Measurements from ENCODE around the gene PLSCR3. TPM values are rescaled to one million over a fixed set of nuclear protein-coding genes. Genes with fewer than 3 reads are reported as not detected.

PLSCR3 gene
- total and polyA plus RNA-seq, 2 donors (not counting 1 experiment from before 2014, with no cell fraction given) = 25.4 to 39.1 TPM

DNA sequence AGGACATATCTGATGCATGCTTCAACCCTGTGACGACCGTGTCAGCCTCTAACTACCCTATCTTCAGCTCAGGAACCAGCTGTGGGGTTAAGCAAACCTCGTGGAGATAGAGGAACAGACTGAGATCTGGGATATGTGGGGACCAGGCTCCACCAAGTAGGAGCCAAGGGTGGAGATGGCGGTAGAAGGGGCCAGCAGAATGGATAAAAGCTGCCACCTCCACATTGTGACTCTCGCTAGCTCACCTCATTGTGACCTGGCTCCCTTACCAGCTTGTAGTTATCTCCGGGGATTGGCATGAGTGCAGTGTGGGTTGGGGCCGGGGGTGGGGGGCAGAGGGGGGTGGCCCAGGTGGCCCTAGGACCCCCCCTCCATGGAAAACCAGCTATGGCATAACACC lies 31.0 kb upstream of the PLSCR3 start, which contains the start of gene SPEM2:
SPEM2 (plus strand) TSS at position 301 of the 400 bp plus-strand sequence; CDS start at position 374, 73 bp downstream.
- no peak within 1 kb of the TSS for H3K4me2 ChIP-seq (ENCODE audit: extremely low read depth, insufficient read depth, low read length)
- H3K27ac ChIP-seq (ENCODE audit: insufficient read depth, low read length) = no peak within 1 kb of the TSS
- no peak within 1 kb of the TSS for H3K9ac ChIP-seq (ENCODE audit: insufficient read depth, low read length)
- no peak within 1 kb of the TSS for H3K4me3 ChIP-seq (replicated peaks in 1 of 4; ENCODE audit: control extremely low read depth in 1 of 4, insufficient read depth in 1 of 4, low read depth in 3 of 4, low read length in 4 of 4)
- TF ChIP-seq, protein P1, sequence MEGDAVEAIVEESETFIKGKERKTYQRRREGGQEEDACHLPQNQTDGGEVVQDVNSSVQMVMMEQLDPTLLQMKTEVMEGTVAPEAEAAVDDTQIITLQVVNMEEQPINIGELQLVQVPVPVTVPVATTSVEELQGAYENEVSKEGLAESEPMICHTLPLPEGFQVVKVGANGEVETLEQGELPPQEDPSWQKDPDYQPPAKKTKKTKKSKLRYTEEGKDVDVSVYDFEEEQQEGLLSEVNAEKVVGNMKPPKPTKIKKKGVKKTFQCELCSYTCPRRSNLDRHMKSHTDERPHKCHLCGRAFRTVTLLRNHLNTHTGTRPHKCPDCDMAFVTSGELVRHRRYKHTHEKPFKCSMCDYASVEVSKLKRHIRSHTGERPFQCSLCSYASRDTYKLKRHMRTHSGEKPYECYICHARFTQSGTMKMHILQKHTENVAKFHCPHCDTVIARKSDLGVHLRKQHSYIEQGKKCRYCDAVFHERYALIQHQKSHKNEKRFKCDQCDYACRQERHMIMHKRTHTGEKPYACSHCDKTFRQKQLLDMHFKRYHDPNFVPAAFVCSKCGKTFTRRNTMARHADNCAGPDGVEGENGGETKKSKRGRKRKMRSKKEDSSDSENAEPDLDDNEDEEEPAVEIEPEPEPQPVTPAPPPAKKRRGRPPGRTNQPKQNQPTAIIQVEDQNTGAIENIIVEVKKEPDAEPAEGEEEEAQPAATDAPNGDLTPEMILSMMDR (conservative IDR thresholded peaks at IDR 0.05 in 1 of 2, IDR thresholded peaks at IDR 0.05 in 1 of 2; ENCODE audit: low read depth in 1 of 2, low read length in 2 of 2) = no peak
- no peak for TF ChIP-seq EZH2 (IDR thresholded peaks at IDR 0.05; ENCODE audit: low read length, missing control alignments)
- DNase-seq (ENCODE audit: low read depth in 2 of 2) = no peak
- H4K20me1 ChIP-seq (ENCODE audit: control insufficient read depth, extremely low read depth, insufficient read depth, low read length) = no peaks in the 10 kb centered on the region
- H3K36me3 ChIP-seq (ENCODE audit: control insufficient read depth, insufficient read depth, low read length) = no peaks in the 10 kb centered on the region
- H3K9me3 ChIP-seq (ENCODE audit: control insufficient read depth, insufficient read depth, low read depth, low read length) = no peaks in the 10 kb centered on the region
- H3K79me2 ChIP-seq (ENCODE audit: control insufficient read depth, insufficient read depth, low read length) = no peaks in the 10 kb centered on the region
- no peaks in the 10 kb centered on the region for H3K4me1 ChIP-seq (ENCODE audit: control insufficient read depth, extremely low read depth, insufficient read depth, low read length)
- H2AFZ ChIP-seq (ENCODE audit: low read length) = no peak within 1 kb of the TSS
- H3K27me3 ChIP-seq (ENCODE audit: control insufficient read depth, insufficient read depth, low read length) = no peaks in the 10 kb centered on the region

DNA sequence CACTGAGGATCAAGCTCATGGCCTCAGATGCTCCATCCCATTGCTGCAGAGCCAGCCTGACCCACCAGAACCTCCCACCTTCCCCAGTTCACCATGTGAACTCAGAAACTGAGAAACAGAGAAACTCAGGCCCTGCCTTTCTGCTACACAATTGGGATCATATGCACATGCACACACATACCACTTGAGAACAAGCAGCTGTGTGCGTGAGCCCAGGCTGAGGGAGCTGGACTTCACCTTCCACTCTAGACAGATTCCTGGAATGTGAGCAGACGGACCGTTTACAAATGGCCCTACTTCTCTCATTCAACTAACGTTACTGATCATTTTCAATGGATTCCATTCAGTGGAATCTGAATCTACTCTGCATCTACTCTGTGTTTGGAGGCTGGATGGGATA lies 29.4 kb upstream of the PLSCR3 start:
- Histone ChIP-seq H3K27ac (ENCODE audit: insufficient read depth, low read length) (no peak overlapping the region), H4K20me1 (ENCODE audit: control insufficient read depth, extremely low read depth, insufficient read depth, low read length) (no peaks in the 10 kb centered on the region), H3K27me3 (ENCODE audit: control insufficient read depth, insufficient read depth, low read length) (no peaks in the 10 kb centered on the region), H3K4me3 (replicated peaks in 1 of 4; ENCODE audit: control extremely low read depth in 1 of 4, insufficient read depth in 1 of 4, low read depth in 3 of 4, low read length in 4 of 4) (no peak overlapping the region), H3K36me3 (ENCODE audit: control insufficient read depth, insufficient read depth, low read length) (no peaks in the 10 kb centered on the region), H3K9ac (ENCODE audit: insufficient read depth, low read length) (no peak overlapping the region), H3K9me3 (ENCODE audit: control insufficient read depth, insufficient read depth, low read depth, low read length) (no peaks in the 10 kb centered on the region), H3K4me2 (ENCODE audit: extremely low read depth, insufficient read depth, low read length) (no peak overlapping the region), H3K4me1 (ENCODE audit: control insufficient read depth, extremely low read depth, insufficient read depth, low read length) (no peaks in the 10 kb centered on the region), H3K79me2 (ENCODE audit: control insufficient read depth, insufficient read depth, low read length) (no peaks in the 10 kb centered on the region), H2AFZ (ENCODE audit: low read length) (no peak overlapping the region)
- DNase-seq (ENCODE audit: low read depth in 2 of 2) = no peak
- TF ChIP-seq, protein P1 (conservative IDR thresholded peaks at IDR 0.05 in 1 of 2, IDR thresholded peaks at IDR 0.05 in 1 of 2; ENCODE audit: low read depth in 1 of 2, low read length in 2 of 2) = no peak

DNA sequence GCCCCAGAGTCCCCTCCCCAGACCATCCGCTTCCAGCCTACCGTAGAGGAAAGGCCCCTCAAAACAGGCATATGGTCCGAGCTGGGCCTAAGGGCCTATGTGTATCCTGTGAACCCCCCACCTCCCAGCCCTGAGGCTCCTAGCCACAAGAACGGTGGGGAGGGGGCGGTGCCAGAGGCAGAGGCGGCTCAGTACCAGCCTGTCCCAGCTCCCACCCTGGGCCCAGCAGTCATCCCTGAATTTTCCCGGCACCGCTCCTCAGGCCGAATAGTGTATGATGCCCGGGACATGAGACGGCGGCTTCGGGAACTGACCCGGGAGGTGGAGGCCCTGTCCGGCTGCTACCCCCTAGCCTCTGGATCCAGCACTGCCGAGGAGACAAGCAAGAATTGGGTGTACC lies 26.9 kb upstream of the PLSCR3 start:
- Histone ChIP-seq H3K27ac (ENCODE audit: insufficient read depth, low read length) (no peak overlapping the region), H4K20me1 (ENCODE audit: control insufficient read depth, extremely low read depth, insufficient read depth, low read length) (no peaks in the 10 kb centered on the region), H3K36me3 (ENCODE audit: control insufficient read depth, insufficient read depth, low read length) (peaks cover 2% of the 10 kb centered on the region), H3K9ac (ENCODE audit: insufficient read depth, low read length) (no peak overlapping the region), H3K4me1 (ENCODE audit: control insufficient read depth, extremely low read depth, insufficient read depth, low read length) (no peaks in the 10 kb centered on the region), H3K4me2 (ENCODE audit: extremely low read depth, insufficient read depth, low read length) (no peak overlapping the region), H3K4me3 (replicated peaks in 1 of 4; ENCODE audit: control extremely low read depth in 1 of 4, insufficient read depth in 1 of 4, low read depth in 3 of 4, low read length in 4 of 4) (no peak overlapping the region), H3K9me3 (ENCODE audit: control insufficient read depth, insufficient read depth, low read depth, low read length) (no peaks in the 10 kb centered on the region), H2AFZ (ENCODE audit: low read length) (no peak overlapping the region), H3K79me2 (ENCODE audit: control insufficient read depth, insufficient read depth, low read length) (no peaks in the 10 kb centered on the region), H3K27me3 (ENCODE audit: control insufficient read depth, insufficient read depth, low read length) (no peaks in the 10 kb centered on the region)
- DNase-seq (ENCODE audit: low read depth in 2 of 2) = no peak
- no peak for TF ChIP-seq EZH2 (IDR thresholded peaks at IDR 0.05; ENCODE audit: low read length, missing control alignments)
- TF ChIP-seq, protein P1 (conservative IDR thresholded peaks at IDR 0.05 in 1 of 2, IDR thresholded peaks at IDR 0.05 in 1 of 2; ENCODE audit: low read depth in 1 of 2, low read length in 2 of 2) = no peak
